ENCODE results near the gene TTN.
"Not testable (repeated sequence)": the region's sequence is repeated elsewhere in the genome, so short reads cannot be mapped to it uniquely, and the experiment has no call there.

Gene TTN

DNA sequence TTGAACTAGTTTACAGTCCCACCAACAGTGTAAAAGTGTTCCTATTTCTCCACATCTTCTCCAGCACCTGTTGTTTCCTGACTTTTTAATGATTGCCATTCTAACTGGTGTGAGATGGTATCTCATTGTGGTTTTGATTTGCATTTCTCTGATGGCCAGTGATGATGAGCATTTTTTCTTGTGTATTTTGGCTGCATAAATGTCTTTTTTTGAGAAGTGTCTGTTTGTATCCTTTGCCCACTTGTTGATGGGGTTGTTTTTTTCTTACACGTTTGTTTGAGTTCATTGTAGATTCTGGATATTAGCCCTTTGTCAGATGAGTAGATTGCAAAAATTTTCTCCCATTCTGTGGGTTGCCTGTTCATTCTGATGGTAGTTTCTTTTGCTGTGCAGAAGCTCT, 281.8 kb downstream of the TTN start:
- DNase-seq = not testable (repeated sequence)

DNA sequence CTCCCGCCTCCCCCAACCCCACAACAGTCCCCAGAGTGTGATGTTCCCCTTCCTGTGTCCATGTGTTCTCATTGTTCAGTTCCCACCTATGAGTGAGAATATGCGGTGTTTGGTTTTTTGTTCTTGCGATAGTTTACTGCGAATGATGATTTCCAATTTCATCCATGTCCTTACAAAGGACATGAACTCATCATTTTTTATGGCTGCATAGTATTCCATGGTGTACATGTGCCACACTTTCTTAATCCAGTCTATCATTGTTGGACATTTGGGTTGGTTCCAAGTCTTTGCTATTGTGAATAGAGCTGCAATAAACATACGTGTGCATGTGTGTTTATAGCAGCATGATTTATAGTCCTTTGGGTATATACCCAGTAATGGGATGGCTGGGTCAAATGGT, 282.2 kb downstream of the TTN start:
- DNase-seq = not testable (repeated sequence)

- DNase-seq = no peak
Measured at GRCh38 chr2:178523596-178524134, 283.6 kb downstream of the TTN start.

- DNase-seq = peak in 1 of 2 experiments; percentile 6
Measured at GRCh38 chr2:178522950-178523595, 284.1 kb downstream of the TTN start.

GRCh38 chr2:178521304-178522150, 285.7 kb downstream of the TTN start:
- DNase-seq = no peak

DNA sequence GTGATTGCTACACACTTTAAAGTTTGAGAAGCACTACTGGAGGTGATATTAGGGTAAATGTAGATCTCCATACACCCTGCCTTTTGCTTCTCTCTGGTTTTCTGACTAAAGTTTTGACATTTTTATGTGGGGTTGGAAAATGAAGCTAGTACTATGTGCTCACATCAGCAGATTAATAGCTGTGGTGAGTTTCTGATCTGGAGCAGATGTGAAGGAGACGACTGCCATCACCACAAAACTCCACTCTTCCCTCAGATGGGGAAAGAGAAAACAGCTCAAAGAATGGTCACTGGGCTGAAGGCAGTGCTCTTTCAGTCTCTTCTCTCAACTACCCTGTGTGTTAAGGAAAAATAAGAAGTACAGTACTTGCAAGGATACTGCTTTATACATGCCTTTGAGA, 289.7 kb downstream of the TTN start:
- DNase-seq = no peak

GRCh38 chr2:178514664-178515063, 292.6 kb downstream of the TTN start:
- DNase-seq = no peak

- no peak for DNase-seq
Measured at GRCh38 chr2:178513876-178514275, 293.3 kb downstream of the TTN start.

DNA sequence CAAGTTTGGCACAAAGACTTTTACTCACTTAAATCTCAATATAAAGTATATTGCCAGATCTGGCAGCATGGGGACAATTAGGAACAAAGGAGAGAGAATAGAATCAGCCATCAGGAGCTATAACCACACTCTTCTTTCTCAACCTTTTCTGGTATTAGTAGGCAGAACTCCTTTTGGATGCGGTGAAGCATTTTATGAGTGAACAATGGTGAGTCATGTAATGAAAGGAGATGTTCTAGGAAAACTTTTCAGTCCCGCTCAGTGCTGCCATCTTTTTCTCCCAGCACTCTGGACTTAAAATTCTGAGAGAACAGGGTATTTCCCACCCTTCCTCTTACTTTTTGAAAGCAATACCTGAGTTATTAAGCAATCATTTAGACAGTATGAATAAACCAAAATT, 294.7 kb downstream of the TTN start:
- no peak for DNase-seq

DNA sequence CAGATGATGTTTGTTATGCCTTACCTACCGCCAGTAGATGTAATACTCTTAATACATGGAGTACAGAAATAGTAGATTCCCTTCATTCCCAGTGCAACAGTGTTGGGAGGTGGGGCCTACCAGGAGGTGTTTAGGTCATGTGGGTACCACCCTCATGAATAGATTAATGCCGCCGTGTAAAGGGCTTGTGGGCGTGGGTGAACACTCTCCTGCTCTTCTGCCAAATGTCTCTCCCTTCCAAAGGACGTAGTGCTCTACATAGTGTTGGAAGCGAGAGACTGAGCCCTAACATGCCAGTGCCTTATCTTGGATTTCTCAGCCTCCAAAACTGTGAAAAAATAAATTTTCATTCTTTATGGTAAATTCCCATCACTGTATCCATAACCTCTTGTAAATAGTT, 296.8 kb downstream of the TTN start:
- no peak for DNase-seq

- no peak for DNase-seq
Measured at GRCh38 chr2:178508646-178509045, 298.6 kb downstream of the TTN start.

DNA sequence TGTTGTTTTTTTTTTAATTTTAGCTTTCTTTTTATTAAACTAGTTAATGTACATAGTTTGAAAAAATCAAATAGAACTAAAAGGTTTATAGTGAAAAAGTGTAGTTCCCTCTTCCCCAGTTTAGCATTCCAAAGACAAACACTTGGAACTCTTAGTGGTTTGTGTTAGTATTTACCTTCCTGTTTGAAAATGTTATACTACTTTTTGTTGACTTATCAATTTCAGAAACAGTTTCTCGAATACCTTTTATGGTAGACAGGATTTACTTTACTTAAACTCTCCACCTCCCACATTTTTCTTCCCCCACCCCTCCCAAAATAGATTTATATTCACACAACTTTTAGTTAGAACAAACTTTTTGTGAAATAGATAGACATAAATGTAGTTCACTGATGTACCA, 300.3 kb downstream of the TTN start:
- no peak for DNase-seq

- DNase-seq = no peak
Measured at GRCh38 chr2:178506524-178506923, 300.7 kb downstream of the TTN start.

- no peak for DNase-seq
Measured at GRCh38 chr2:178506101-178506500, 301.1 kb downstream of the TTN start.

GRCh38 chr2:178502751-178503150, 304.5 kb downstream of the TTN start:
- DNase-seq = no peak

DNA sequence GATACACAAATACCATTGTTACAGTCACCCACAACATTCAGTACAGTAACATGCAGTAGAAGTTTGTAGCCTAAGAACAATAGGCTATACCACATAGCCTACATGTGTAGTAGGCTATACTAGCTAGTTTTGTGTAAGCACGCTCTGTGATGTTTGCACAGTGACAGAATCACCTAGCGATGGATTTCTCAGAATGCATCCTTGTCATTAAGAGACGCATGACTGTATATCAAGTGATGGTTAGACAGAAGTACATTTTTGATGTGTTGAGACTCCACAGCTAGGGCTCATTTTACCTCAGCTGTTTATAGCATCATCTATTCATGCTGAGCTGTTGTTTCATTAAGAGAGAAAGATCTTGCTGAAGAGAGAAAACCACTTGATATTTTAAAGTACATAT, 307.6 kb downstream of the TTN start:
- DNase-seq = no peak

DNA sequence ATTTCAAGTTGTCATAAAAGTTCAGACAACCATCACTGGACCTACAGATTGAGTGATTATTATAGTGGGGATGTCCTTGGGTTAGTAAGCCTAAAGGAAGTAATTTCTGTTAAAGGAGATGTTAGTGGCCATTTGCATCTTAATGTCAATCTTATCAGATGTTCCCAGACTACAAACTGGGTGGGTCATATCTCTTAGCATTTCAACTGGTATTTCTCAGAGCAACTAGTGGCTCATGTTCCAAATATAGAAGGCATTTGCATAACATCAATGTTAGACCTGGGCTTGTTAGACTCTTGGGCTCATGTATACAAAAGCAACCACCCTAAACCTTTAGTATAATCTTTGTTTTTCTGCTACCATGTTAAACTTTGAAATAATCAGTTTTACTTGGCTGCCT, 309.1 kb downstream of the TTN start:
- no peak for DNase-seq

DNA sequence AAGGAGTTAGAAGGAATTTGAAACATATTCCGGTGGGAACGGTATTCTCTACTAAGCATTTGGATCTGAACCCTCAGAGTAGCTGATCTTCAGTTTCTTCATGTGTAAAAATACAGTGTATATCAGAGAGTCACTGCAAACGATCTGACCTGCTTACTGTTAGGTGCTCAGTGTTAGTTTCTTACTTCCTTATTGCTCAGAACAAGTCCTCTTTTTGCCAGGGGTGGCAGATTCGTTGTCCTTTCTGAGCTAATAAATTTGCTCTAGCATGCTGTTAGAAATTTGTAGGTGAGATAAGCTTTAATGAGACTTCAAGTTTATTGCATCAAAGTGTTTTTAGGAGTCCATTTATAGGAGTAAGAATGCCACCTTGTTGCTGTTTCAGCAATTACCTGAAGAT, 311.2 kb downstream of the TTN start:
- no peak for DNase-seq

DNA sequence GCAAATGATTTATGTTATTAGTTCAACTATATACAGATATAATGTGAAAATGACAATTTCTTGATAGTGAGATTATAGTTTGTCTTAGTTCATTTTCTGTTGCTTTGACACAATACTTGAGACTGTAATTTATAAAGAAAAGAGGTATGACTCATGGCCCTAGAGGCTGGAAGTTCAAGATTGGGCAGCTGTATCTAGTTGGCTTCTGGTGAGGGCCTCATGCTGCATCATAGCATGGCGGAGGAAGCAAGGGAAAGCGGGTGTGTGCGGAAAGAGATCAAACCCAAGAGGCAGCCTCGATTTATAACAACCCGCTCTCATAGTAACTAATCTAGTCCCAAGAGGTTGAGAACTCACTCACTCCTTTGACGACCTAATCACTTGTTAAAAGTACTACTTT, 315.6 kb downstream of the TTN start:
- no peak for DNase-seq

DNA sequence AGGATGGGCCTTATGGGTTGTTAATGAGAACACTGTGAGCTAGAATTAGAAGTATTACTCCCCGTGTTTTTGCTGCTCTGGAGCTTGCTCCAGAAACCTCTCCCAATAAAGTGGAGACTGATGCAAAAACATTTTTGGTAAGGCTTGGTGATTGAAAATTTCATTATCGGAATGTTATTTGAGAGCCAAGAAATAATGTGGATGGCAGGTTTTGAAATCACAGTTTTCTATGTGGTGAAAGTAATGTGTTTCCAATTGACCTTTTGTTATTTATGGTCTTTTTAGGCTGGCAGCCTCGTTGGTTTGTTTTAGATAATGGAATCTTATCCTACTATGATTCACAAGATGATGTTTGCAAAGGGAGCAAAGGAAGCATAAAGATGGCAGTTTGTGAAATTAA, 321.9 kb downstream of the TTN start:
- DNase-seq = no peak

DNA sequence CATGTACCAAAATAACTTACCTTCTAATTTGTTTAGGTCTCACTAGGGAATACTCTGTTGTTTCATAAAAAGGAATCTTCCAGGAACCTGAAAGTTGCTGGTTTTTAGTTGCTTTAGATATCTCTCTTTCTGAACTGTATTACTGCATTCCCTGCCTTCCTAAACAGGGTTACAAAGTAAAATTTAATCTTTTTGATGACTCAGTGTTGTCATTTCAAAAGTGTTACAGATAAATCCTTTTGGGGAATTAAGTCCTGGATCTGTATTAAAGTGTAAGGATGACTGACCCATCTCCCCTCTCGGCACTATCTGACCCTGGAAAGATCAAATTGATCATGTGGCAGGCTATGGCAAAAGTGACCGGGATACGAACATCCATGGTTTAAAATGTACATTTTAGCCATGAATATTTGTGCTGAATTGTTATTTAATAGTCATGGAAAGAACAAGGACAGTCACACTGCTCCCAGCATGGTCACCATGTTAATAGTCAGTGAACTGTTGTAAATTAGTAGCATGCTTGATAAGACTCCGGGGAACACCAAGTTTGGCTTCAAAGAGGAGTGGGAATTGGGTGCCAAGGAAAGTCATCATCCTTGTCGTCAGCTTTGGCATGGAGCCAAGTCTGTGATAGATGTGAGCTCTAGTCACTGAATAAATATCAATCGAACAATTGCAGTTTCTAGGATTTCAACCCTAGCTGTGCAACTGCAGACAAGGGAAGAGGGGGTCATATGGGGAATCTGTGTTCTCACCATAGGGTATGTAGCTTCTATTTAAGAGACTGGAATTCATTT, 322.8 kb downstream of the TTN start:
- DNase-seq = no peak

- DNase-seq = no peak
Measured at GRCh38 chr2:178482437-178482836, 324.8 kb downstream of the TTN start.

All from cerebellar nuclear complex (tissue), 1 donor.